ENCODE data around the gene NEIL1. TPM values are rescaled to one million over a fixed set of nuclear protein-coding genes. Genes with fewer than 3 reads are reported as not detected.
"Not testable (repeated sequence)": the region's sequence is repeated elsewhere in the genome, so short reads cannot be mapped to it uniquely, and the experiment has no call there.

Gene NEIL1
- total RNA-seq, 2 experiments from 2014 or later = 1.0 to 1.9 TPM

GRCh38 chr15:75319231-75319897 is 27.5 kb upstream of the NEIL1 start:
- H3K36me3 Mint-ChIP-seq; DNase-seq; H3K4me3 Mint-ChIP-seq; CTCF ChIA-PET; H3K27ac Mint-ChIP-seq; H3K9me3 Mint-ChIP-seq (ENCODE audit: low read depth); ATAC-seq; H3K4me1 Mint-ChIP-seq: not testable (repeated sequence)
- peaks cover 12% of the 10 kb centered on the region for H3K27me3 Mint-ChIP-seq

DNA sequence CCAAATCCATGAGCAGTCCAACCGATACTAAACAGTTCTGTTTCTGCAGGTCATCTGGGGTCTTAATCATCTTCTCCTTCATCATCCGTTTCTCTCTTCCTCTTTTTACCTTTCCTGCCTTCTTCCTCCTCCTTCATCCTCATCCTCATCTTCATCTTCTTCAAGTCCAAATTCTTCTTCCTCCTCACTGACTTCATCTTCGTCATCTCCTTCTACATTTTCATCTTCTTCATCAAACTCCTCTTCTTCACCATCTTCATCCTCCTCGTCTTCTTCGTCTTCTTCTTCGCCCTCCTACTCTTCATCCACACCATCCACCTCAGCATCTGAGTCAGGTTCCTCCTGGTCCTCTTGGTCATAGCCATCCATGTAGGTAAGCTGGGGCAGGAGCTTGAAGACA is 25.1 kb upstream of the NEIL1 start:
- DNase-seq (no peak), ATAC-seq (no peak)
- Mint-ChIP-seq H3K27ac (no peak overlapping the region), H3K9me3 (ENCODE audit: low read depth) (no peaks in the 10 kb centered on the region), H3K4me3 (no peak overlapping the region), H3K36me3 (no peaks in the 10 kb centered on the region), H3K4me1 (no peaks in the 10 kb centered on the region), H3K27me3 (peaks cover 12% of the 10 kb centered on the region)
- CTCF ChIA-PET = no interaction called here

GRCh38 chr15:75325922-75326321 is 20.9 kb upstream of the NEIL1 start:
- Mint-ChIP-seq H3K4me1 (no peaks in the 10 kb centered on the region), H3K27ac (no peak overlapping the region), H3K36me3 (no peaks in the 10 kb centered on the region), H3K4me3 (no peak overlapping the region), H3K9me3 (ENCODE audit: low read depth) (no peaks in the 10 kb centered on the region), H3K27me3 (peaks cover 9% of the 10 kb centered on the region)
- CTCF ChIA-PET = no interaction called here
- DNase-seq = no peak
- no peak for ATAC-seq

GRCh38 chr15:75327005-75327404 is 19.8 kb upstream of the NEIL1 start:
- no peak for ATAC-seq
- CTCF ChIA-PET = no interaction called here
- H3K4me1 Mint-ChIP-seq = no peaks in the 10 kb centered on the region

GRCh38 chr15:75327491-75327890 is 19.3 kb upstream of the NEIL1 start:
- H3K27me3 Mint-ChIP-seq = peaks cover 6% of the 10 kb centered on the region
- DNase-seq = no peak
- CTCF ChIA-PET = no interaction called here
- H3K36me3 Mint-ChIP-seq = no peaks in the 10 kb centered on the region
- H3K27ac Mint-ChIP-seq = no peak overlapping the region
- H3K9me3 Mint-ChIP-seq (ENCODE audit: low read depth) = no peaks in the 10 kb centered on the region
- no peak overlapping the region for H3K4me3 Mint-ChIP-seq
- ATAC-seq = no peak
- H3K4me1 Mint-ChIP-seq = no peaks in the 10 kb centered on the region

More at GRCh38 chr15:75327005-75327404, 19.8 kb upstream of the NEIL1 start:
- Mint-ChIP-seq H3K4me3 (no peak overlapping the region), H3K27me3 (peaks cover 6% of the 10 kb centered on the region), H3K36me3 (no peaks in the 10 kb centered on the region), H3K27ac (no peak overlapping the region), H3K9me3 (ENCODE audit: low read depth) (no peaks in the 10 kb centered on the region)
- DNase-seq = no peak

DNA sequence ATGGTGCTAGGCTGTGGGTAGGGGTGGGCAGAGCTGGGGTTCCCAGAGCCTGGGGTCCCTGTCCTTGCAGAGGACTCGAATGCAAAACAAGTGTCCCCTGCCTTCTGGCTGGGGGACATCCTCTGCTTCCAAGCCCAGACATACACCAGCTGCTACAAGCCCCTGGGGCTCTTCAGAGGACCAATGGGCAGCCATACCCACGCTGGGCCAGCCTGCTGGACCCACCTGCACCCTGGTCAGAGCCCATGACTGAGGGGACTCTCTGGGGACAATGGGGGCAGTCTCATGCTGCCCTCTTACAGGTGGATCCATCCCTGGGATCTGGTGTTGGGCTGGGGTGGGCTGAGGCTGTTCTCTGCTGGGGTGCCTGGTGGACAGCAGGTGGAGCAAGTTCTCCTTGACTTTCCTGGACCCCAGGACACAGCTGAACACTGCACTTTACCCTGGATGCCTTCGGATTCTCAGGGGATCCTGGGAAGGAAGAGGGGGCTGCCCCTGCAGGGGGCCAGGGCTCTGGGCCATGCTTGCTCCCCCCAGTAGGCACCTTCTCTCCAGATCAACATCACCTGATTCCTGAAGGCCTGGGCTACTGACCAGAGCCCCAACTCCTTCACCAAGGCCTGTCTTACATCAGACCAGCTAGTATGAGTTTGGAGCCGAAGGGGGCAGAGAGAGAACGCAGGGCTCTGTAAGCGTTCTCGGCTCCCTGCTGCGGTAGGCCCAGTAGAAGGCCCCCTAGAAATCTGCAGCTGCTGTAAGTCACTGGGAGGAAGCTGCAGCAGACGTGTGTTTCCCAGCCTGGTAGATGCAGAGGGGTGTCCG is 18.1 kb upstream of the NEIL1 start:
- Mint-ChIP-seq H3K4me3 (no peak overlapping the region), H3K27ac (no peak overlapping the region), H3K36me3 (no peaks in the 10 kb centered on the region), H3K27me3 (peaks cover 6% of the 10 kb centered on the region), H3K9me3 (ENCODE audit: low read depth) (no peaks in the 10 kb centered on the region), H3K4me1 (no peaks in the 10 kb centered on the region)
- ATAC-seq = no peak
- no peak for DNase-seq
- CTCF ChIA-PET = no interaction called here

- no peak for ATAC-seq
- no peaks in the 10 kb centered on the region for H3K9me3 Mint-ChIP-seq (ENCODE audit: low read depth)
- DNase-seq = no peak
- no peak overlapping the region for H3K27ac Mint-ChIP-seq
- CTCF ChIA-PET = no interaction called here
- no peaks in the 10 kb centered on the region for H3K36me3 Mint-ChIP-seq
- no peaks in the 10 kb centered on the region for H3K4me1 Mint-ChIP-seq
- peaks cover 3% of the 10 kb centered on the region for H3K27me3 Mint-ChIP-seq
- H3K4me3 Mint-ChIP-seq = no peak overlapping the region
Measured at GRCh38 chr15:75329571-75329970, 17.3 kb upstream of the NEIL1 start.

- H3K27me3 Mint-ChIP-seq, ATAC-seq, CTCF ChIA-PET: not testable (repeated sequence)
Measured at GRCh38 chr15:75332093-75332492, 14.7 kb upstream of the NEIL1 start.

DNA sequence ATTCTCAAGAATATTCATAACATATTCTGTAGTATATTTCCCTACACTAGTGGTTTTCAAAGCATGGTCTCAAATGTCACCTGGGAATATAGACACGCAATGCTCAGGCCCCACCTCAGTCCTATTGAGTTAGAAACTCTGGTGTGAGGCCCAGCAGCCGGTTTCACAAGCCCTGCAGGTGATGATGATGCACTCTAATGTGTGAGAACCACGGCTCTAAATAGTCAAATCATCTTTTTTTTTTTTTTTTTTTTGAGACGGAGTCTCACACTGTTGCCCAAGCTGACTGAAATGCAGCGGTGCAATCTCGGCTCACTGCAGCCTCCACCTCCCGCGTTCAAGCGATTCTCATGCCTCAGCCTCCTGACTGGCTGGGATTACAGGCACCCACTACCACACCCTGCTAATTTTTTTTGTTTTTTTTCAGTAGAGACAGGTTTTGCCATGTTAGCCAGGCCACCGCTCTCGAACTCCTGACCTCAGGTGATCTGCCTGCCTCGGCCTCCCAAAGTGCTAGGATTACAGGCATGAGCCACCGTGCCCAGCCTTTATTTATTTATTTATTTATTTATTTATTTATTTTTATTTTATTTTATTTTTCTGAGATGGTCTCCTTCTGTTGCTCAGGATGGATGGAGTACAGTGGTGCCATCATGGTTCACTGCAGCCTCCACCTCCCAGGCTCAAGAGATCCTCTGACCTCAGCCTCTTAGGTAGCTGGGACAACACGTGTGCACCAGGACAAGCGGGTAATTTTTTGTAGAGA is 13.0 kb upstream of the NEIL1 start:
- H3K4me1 Mint-ChIP-seq = peaks cover 21% of the 10 kb centered on the region
- H3K9me3 Mint-ChIP-seq (ENCODE audit: low read depth); H3K36me3 Mint-ChIP-seq; H3K4me3 Mint-ChIP-seq; DNase-seq; H3K27ac Mint-ChIP-seq; ATAC-seq; H3K27me3 Mint-ChIP-seq: not testable (repeated sequence)
- CTCF ChIA-PET = interaction anchor here (3.2 kb wide), 1 partner anchor 35 kb away, joined by 11 read pairs; the partner anchor contains the start of gene MAN2C1

More at GRCh38 chr15:75332093-75332492, 14.7 kb upstream of the NEIL1 start:
- H3K27ac Mint-ChIP-seq; H3K4me3 Mint-ChIP-seq; H3K36me3 Mint-ChIP-seq; DNase-seq; H3K9me3 Mint-ChIP-seq (ENCODE audit: low read depth): not testable (repeated sequence)
- peaks cover 15% of the 10 kb centered on the region for H3K4me1 Mint-ChIP-seq

GRCh38 chr15:75335313-75335704 is 11.5 kb upstream of the NEIL1 start:
- ATAC-seq (no peak), DNase-seq (no peak)
- H3K27me3 Mint-ChIP-seq = peaks cover 3% of the 10 kb centered on the region
- CTCF ChIA-PET = interaction anchor here (1.4 to 3.2 kb wide), 3 partner anchors 33 to 316 kb away, joined by 3 to 11 read pairs (median 3); partner anchors contain the start of gene MAN2C1
- peak overlapping the region; percentile 91 for H3K4me3 Mint-ChIP-seq
- peak overlapping the region; percentile 92 for H3K27ac Mint-ChIP-seq
- H3K9me3 Mint-ChIP-seq (ENCODE audit: low read depth) = no peaks in the 10 kb centered on the region
- H3K4me1 Mint-ChIP-seq = peaks cover 21% of the 10 kb centered on the region
- H3K36me3 Mint-ChIP-seq = peaks cover 2% of the 10 kb centered on the region

DNA sequence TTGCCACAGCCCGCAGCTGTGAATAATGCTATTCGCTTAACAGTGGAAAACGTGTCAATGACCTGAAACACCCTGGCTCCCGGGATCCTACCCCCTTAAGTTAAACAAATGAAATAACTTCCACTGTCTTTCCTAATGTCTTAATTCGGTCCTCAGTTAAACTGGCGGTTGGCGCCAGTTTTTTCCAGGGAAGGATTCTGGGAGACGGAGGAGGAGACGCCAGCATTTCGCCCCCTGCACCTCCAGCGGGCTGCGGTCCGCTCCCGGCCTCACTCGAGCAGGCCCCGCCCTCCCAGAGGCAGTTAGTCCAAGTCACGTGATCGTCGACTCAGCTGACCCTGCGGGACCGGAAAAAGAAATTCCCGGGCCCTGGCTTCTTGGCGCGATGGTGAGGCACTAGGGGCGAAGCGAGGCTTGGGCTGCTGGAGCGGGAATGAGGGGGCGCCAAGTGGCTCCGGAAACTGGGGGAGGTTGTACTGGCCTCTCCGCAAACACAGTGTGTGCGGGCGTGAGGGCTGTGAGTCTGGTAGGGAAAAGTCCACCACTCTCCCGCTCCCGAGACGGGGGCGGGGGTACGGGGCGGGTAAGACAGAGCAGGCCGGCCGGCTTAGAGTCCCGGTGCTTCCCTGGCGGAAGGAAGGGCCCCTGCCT is 11.0 kb upstream of the NEIL1 start, which contains the start of gene COMMD4:
Gene COMMD4 (plus strand): TSS at position 359 of the 651 bp plus-strand sequence. CDS start 27 bp downstream, at position 386.
- peak within 1 kb of the TSS; percentile 91 for H3K4me3 Mint-ChIP-seq
- peaks cover 2% of the 10 kb centered on the region for H3K36me3 Mint-ChIP-seq
- CTCF ChIA-PET = interaction anchor here (1.4 to 3.2 kb wide), 3 partner anchors 33 to 315 kb away, joined by 3 to 11 read pairs (median 3); partner anchors contain the start of gene MAN2C1
- ATAC-seq = peak; percentile 85
- peak within 1 kb of the TSS; percentile 92 for H3K27ac Mint-ChIP-seq
- peaks cover 21% of the 10 kb centered on the region for H3K4me1 Mint-ChIP-seq
- peaks cover 3% of the 10 kb centered on the region for H3K27me3 Mint-ChIP-seq
- no peaks in the 10 kb centered on the region for H3K9me3 Mint-ChIP-seq (ENCODE audit: low read depth)
- peak; percentile 92 for DNase-seq

- ATAC-seq (no peak), DNase-seq (no peak)
- peaks cover 2% of the 10 kb centered on the region for H3K36me3 Mint-ChIP-seq
- peaks cover 21% of the 10 kb centered on the region for H3K4me1 Mint-ChIP-seq
- no peaks in the 10 kb centered on the region for H3K27me3 Mint-ChIP-seq
- H3K9me3 Mint-ChIP-seq (ENCODE audit: low read depth) = no peaks in the 10 kb centered on the region
- H3K27ac Mint-ChIP-seq = no peak overlapping the region
- no peak overlapping the region for H3K4me3 Mint-ChIP-seq
- CTCF ChIA-PET = no interaction called here
Measured at GRCh38 chr15:75338661-75339240, 8.1 kb upstream of the NEIL1 start.
